Measurements from ENCODE around the gene THAP5.

GRCh38 chr7:108529341-108529740 lies 40.2 kb downstream of the THAP5 start:
- TF ChIP-seq CTCF (IDR thresholded peaks at IDR 0.05; ENCODE audit: low read length) (no peak), EZH2 (optimal IDR thresholded peaks at IDR 0.05; ENCODE audit: low read depth, low read length) (no peak), EZH2phosphoT487 (IDR thresholded peaks at IDR 0.05; ENCODE audit: low read length) (no peak)

Data from MM.1S (cell line).